Measurements from ENCODE around the gene SNAP47.

DNA sequence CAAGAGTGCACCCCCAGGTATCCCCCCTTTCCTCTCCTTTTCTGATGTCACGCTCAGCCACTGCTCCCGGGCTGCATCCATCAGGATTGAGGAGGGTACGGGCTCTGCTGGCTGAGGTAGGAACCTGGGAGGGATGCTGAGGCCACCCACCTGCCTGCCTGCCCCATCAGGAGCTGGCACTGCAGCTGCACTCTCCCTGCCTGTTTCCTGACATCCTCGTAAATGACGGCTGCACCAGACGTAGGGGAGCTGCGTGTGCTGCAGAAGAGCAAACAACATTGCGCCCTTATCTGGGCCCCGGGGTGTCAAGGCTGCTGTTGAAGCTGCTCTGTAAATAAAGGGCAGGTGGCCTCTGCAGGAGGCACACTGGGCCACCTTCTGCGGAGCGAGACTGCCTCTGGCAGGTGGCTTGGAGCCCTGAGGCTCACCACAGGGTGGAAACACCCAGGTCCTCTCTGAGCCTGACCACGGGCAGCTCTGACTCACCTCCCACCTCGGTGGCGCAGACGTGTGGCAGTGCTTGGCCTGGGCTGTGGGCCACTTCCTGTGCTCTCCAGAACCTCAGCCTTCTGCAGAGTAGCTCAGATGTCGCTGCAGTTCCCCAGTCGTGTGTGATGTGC is 30.9 kb downstream of the SNAP47 start:
- TF ChIP-seq POLR2A (IDR thresholded peaks at IDR 0.05; ENCODE audit: low read depth, low read length), result no peak
- TF ChIP-seq TAF1 (IDR thresholded peaks at IDR 0.05; ENCODE audit: low read depth, low read length), result no peak

Data from GM12891 (cell line).